CD4-positive, CD25-positive, alpha-beta regulatory T cell (primary cell): ENCODE results near the gene RECQL5. TPM values are rescaled to one million over a fixed set of nuclear protein-coding genes. Genes with fewer than 3 reads are reported as not detected.

ENCODE experiments used
- ATAC-seq, 2 donors: fragments of 150-1000 bp; cut with Tn5 transposase; one replicate each; pipeline ENCODE4 v1.10.0; 2021; ENCODE audit warnings: low read depth in 2 of 2, moderate number of reproducible peaks in 2 of 2, moderate library complexity in 1 of 2
- DNase-seq, 3 donors: peaks; one replicate each; pipeline versions ENCODE4 v3.0.0 to v3.0.0-alpha.2; 2012 to 2022; ENCODE audit warnings: mixed read lengths in 1 of 3
- H3K27ac ChIP-seq: one replicate; pipeline ENCODE4 v1.7.0; 2013; ENCODE audit warnings: mild to moderate bottlenecking, low read length; ENCODE audit not compliant: insufficient read depth, poor library complexity, severe bottlenecking
- H3K27me3 ChIP-seq: one replicate; pipeline ENCODE4 v1.7.0; 2013; ENCODE audit warnings: low read length; ENCODE audit not compliant: control insufficient read depth, insufficient read depth
- H3K36me3 ChIP-seq: one replicate; pipeline ENCODE4 v1.7.0; 2013; ENCODE audit warnings: mild to moderate bottlenecking, low read length, moderate library complexity; ENCODE audit not compliant: control insufficient read depth, insufficient read depth
- H3K4me1 ChIP-seq: 2 replicates; pipeline ENCODE4 v1.7.0; 2013; ENCODE audit warnings: mild to moderate bottlenecking, low read length; ENCODE audit not compliant: insufficient read depth, control insufficient read depth, poor library complexity, severe bottlenecking
- H3K4me3 ChIP-seq: one replicate; pipeline ENCODE4 v1.7.0; 2013; ENCODE audit warnings: low read depth, mild to moderate bottlenecking, low read length, moderate library complexity
- H3K9me3 ChIP-seq, 2 experiments: 1 replicate in 1 of 2; 2 replicates in 1 of 2; pipeline ENCODE4 v1.7.0; 2013; ENCODE audit warnings: low read length in 2 of 2, mild to moderate bottlenecking in 1 of 2, moderate library complexity in 1 of 2; ENCODE audit not compliant: control insufficient read depth in 2 of 2
- H3K27ac Mint-ChIP-seq, 3 donors: one replicate each; pipeline ENCODE4 v1.8.0; 2020 to 2022; ENCODE audit warnings: mild to moderate bottlenecking in 3 of 3, mixed read lengths in 3 of 3, moderate library complexity in 2 of 3
- H3K27me3 Mint-ChIP-seq: one replicate; pipeline ENCODE4 v1.8.0; 2022; ENCODE audit warnings: mild to moderate bottlenecking, mixed read lengths
- H3K36me3 Mint-ChIP-seq: one replicate; pipeline ENCODE4 v1.8.0; 2020; ENCODE audit warnings: mixed read lengths
- H3K4me1 Mint-ChIP-seq, 4 donors: one replicate each; pipeline ENCODE4 v1.8.0; 2020 to 2022; ENCODE audit warnings: mixed read lengths in 4 of 4, mild to moderate bottlenecking in 1 of 4
- H3K4me3 Mint-ChIP-seq, 4 donors: one replicate each; pipeline ENCODE4 v1.8.0; 2020 to 2022; ENCODE audit warnings: mild to moderate bottlenecking in 4 of 4, mixed read lengths in 4 of 4, moderate library complexity in 3 of 4
- H3K9me3 Mint-ChIP-seq, 7 donors: one replicate each; pipeline ENCODE4 v1.8.0; 2020 to 2022; ENCODE audit warnings: mixed read lengths in 7 of 7, mild to moderate bottlenecking in 3 of 7, moderate library complexity in 2 of 7
- polyA plus RNA-seq, 4 donors: library from polyadenylated mRNA; unstranded; fragments of 300-500 nt; fragmentation: Illumina TruSeq; gene quantifications; one replicate each; pipeline ENCODE4 v1.2.3, GENCODE V29; 2021
- total RNA-seq: library from RNA; stranded (reverse); gene quantifications from one replicate; pipeline ENCODE4 v1.2.3, GENCODE V29; 2022

The RECQL5 gene
- total and polyA plus RNA-seq, 5 donors from 2014 or later: 8.7 to 25.5 (median 13.2) TPM

DNA sequence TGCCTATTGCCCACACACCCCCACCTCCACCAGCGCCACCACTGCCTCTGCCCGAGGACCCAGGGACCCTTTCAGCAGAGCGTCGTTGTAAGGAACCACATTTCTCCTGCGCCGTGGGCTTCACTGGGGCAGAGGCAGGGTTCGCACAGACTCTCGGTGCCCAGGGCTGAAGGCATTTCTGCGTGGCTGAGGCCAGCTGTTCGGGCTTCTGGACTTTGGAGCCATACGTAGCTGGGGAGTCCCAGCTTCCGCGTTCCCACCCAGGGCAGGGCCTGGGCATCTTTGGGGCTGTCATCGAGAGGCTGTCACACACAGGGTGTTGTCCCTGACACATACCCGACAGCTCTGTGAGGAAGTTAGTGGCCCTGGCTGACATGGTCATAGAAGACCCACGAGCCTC is 49.7 kb downstream of the RECQL5 start:
- Histone ChIP-seq H3K27ac (no peak overlapping the region), H3K36me3 (no peaks in the 10 kb centered on the region), H3K4me3 (no peak overlapping the region), H3K9me3 (no peaks in the 10 kb centered on the region), H3K27me3 (no peaks in the 10 kb centered on the region), H3K4me1 (no peaks in the 10 kb centered on the region)
- H3K27ac Mint-ChIP-seq: peak overlapping the region in 1 of 3 donors; percentile 71
- H3K27me3 Mint-ChIP-seq: peaks cover 2% of the 10 kb centered on the region
- H3K4me3 Mint-ChIP-seq: no peak overlapping the region
- no peak for ATAC-seq
- H3K9me3 Mint-ChIP-seq: no peaks in the 10 kb centered on the region
- H3K36me3 Mint-ChIP-seq: peaks cover 2% of the 10 kb centered on the region
- peaks cover 0 to 3% (median 0%) of the 10 kb centered on the region in 4 donors for H3K4me1 Mint-ChIP-seq
- no peak for DNase-seq

DNA sequence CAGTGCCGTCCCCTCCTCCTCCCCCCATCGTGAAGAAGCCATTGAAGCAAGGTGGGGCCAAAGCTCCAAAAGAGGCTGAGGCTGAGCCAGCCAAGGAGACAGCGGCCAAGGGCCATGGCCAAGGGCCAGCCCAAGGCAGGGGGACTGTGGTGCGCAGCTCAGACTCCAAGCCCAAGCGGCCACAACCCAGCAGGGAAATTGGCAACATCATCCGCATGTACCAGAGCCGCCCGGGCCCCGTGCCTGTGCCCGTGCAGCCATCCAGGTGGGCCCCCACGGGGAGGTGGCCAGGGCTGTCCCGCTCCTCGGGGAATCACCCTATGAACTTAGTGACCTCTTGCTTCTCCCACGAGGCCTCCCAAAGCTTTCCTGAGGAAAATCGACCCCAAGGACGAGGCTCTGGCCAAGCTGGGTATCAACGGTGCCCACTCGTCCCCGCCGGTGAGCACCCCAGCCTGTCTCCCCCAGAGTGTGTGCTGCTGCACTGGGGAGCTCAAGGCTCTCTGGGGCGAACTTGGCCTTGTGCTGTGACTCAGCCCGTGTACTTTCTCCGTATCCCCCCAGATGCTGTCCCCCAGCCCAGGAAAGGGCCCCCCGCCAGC is 50.3 kb downstream of the RECQL5 start:
- Histone ChIP-seq H3K4me1 (no peaks in the 10 kb centered on the region), H3K4me3 (no peak overlapping the region), H3K36me3 (no peaks in the 10 kb centered on the region), H3K9me3 (no peaks in the 10 kb centered on the region), H3K27me3 (no peaks in the 10 kb centered on the region), H3K27ac (no peak overlapping the region)
- H3K4me3 Mint-ChIP-seq: no peak overlapping the region
- no peaks in the 10 kb centered on the region for H3K4me1 Mint-ChIP-seq
- H3K27ac Mint-ChIP-seq: no peak overlapping the region
- no peaks in the 10 kb centered on the region for H3K9me3 Mint-ChIP-seq
- DNase-seq (no peak), ATAC-seq (no peak)
- H3K36me3 Mint-ChIP-seq: no peaks in the 10 kb centered on the region
- H3K27me3 Mint-ChIP-seq: no peaks in the 10 kb centered on the region

DNA sequence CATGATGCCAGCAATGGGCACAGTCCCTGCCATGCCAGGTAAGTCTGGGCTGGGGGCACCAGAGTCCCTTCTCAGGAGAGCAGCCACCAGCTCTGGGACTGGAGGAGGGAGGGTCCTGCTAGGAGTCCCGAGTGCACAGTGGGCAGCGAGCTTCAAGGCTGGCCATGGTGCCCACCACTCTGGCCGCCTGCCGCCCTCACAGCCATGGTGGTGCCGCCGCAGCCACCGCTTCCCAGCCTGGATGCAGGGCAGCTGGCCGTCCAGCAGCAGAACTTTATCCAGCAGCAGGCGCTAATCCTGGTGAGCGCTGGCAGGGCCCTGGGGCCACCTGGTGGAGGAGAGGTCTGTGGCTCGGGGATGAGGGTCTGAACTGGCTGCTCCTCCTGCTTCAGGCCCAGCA is 51.7 kb downstream of the RECQL5 start:
- Mint-ChIP-seq H3K27ac (no peak overlapping the region), H3K27me3 (no peaks in the 10 kb centered on the region), H3K36me3 (no peaks in the 10 kb centered on the region), H3K4me3 (no peak overlapping the region), H3K4me1 (no peaks in the 10 kb centered on the region), H3K9me3 (no peaks in the 10 kb centered on the region)
- H3K4me3 ChIP-seq: no peak overlapping the region
- no peak overlapping the region for H3K27ac ChIP-seq
- no peak for DNase-seq
- no peaks in the 10 kb centered on the region for H3K27me3 ChIP-seq
- ATAC-seq: no peak
- H3K36me3 ChIP-seq: no peaks in the 10 kb centered on the region
- no peaks in the 10 kb centered on the region for H3K9me3 ChIP-seq
- H3K4me1 ChIP-seq: no peaks in the 10 kb centered on the region

DNA sequence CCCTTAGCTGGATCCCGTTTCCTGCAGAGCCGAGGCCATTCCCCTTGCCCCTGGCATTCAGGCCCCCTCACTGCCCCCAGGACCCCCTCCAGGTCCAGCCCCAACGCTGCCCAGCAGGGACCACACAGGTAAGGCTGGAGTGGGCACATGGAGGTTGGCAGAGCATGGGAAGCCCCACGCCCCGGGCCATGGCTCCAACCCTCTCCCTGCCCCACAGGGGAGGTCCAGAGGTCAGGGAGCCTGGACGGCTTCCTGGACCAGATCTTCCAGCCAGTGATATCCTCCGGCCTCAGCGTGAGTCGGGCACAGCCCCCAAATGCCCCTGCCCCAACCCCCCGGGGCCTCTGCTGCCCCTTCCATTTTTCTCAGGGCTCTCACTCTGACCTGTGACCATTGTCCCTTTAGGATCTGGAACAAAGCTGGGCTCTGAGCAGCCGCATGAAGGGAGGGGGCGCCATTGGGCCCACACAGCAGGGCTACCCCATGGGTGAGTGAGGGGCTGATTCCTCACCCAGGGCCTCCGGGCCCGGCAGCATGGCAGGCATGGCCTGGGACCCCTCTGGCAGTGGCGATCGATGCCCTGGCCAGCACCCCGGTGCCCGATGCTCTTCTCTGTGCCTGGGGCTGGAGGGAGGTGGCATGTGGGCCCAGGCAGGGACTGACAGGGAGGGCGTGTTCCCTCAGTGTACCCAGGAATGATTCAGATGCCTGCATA is 52.2 kb downstream of the RECQL5 start:
- H3K9me3 ChIP-seq: no peaks in the 10 kb centered on the region
- H3K4me1 Mint-ChIP-seq: no peaks in the 10 kb centered on the region
- no peaks in the 10 kb centered on the region for H3K36me3 Mint-ChIP-seq
- no peaks in the 10 kb centered on the region for H3K27me3 ChIP-seq
- no peaks in the 10 kb centered on the region for H3K9me3 Mint-ChIP-seq
- H3K27ac ChIP-seq: no peak overlapping the region
- H3K36me3 ChIP-seq: no peaks in the 10 kb centered on the region
- H3K4me3 ChIP-seq: no peak overlapping the region
- no peak for ATAC-seq
- no peak overlapping the region for H3K4me3 Mint-ChIP-seq
- no peak for DNase-seq
- no peaks in the 10 kb centered on the region for H3K4me1 ChIP-seq
- no peaks in the 10 kb centered on the region for H3K27me3 Mint-ChIP-seq
- no peak overlapping the region for H3K27ac Mint-ChIP-seq

DNA sequence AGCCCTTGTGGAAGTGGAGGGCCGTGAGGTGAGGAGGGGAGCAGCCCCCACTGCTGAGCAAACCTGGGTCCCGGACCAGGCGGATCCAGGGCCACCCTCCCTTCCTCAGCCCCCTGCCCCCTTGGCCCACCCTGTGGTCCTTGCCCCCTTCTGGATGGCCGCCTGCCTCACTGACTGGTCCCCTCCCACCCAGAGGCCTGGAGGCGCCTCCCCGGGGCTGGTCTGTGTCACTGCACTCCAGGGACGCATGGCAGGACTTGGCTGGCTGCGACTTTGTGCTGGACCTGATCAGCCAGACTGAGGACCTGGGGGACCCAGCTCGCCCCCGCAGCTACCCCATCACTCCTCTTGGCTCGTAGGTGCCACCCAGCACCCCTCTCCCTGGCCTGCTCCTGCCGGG is 52.9 kb downstream of the RECQL5 start:
- ATAC-seq (no peak), DNase-seq (no peak)
- no peaks in the 10 kb centered on the region for H3K36me3 Mint-ChIP-seq
- Histone ChIP-seq H3K9me3 (no peaks in the 10 kb centered on the region), H3K4me3 (no peak overlapping the region), H3K36me3 (no peaks in the 10 kb centered on the region), H3K27ac (no peak overlapping the region), H3K27me3 (no peaks in the 10 kb centered on the region), H3K4me1 (no peaks in the 10 kb centered on the region)
- H3K27me3 Mint-ChIP-seq: no peaks in the 10 kb centered on the region
- H3K9me3 Mint-ChIP-seq: no peaks in the 10 kb centered on the region
- H3K27ac Mint-ChIP-seq: no peak overlapping the region
- no peak overlapping the region for H3K4me3 Mint-ChIP-seq
- H3K4me1 Mint-ChIP-seq: no peaks in the 10 kb centered on the region

DNA sequence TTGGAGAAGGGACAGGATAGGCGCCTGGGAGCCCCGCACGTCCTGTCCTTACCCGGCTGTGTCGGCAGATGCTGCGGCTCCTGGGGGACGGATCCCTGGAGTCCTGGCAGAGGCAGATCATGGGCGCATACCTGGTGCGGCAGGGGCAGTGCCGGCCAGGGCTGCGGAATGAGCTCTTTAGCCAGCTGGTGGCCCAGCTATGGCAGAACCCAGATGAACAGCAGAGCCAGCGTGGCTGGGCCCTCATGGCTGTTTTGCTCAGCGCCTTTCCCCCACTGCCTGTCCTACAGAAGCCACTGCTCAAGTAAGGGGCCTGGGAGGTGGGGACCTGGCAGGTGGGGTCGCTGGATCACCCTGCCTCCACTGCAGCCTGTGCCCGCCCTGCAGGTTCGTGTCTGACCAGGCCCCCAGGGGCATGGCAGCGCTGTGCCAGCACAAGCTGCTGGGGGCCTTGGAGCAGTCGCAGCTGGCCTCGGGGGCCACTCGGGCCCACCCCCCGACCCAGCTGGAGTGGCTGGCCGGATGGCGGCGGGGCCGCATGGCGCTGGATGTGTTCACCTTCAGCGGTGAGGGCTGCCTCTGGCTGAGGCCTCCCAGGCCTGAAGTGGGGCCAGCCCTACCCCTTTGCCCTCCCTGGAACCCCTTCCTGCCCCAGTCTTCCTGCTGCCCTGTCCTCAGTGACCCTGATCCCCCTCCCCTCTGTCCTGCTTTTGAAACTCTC is 53.9 kb downstream of the RECQL5 start:
- no peaks in the 10 kb centered on the region for H3K36me3 Mint-ChIP-seq
- no peak overlapping the region for H3K27ac Mint-ChIP-seq
- no peaks in the 10 kb centered on the region for H3K9me3 Mint-ChIP-seq
- Histone ChIP-seq H3K9me3 (no peaks in the 10 kb centered on the region), H3K36me3 (no peaks in the 10 kb centered on the region), H3K27me3 (no peaks in the 10 kb centered on the region), H3K27ac (no peak overlapping the region), H3K4me3 (no peak overlapping the region), H3K4me1 (no peaks in the 10 kb centered on the region)
- ATAC-seq: no peak
- no peaks in the 10 kb centered on the region for H3K27me3 Mint-ChIP-seq
- H3K4me3 Mint-ChIP-seq: no peak overlapping the region
- H3K4me1 Mint-ChIP-seq: no peaks in the 10 kb centered on the region
- DNase-seq: no peak

DNA sequence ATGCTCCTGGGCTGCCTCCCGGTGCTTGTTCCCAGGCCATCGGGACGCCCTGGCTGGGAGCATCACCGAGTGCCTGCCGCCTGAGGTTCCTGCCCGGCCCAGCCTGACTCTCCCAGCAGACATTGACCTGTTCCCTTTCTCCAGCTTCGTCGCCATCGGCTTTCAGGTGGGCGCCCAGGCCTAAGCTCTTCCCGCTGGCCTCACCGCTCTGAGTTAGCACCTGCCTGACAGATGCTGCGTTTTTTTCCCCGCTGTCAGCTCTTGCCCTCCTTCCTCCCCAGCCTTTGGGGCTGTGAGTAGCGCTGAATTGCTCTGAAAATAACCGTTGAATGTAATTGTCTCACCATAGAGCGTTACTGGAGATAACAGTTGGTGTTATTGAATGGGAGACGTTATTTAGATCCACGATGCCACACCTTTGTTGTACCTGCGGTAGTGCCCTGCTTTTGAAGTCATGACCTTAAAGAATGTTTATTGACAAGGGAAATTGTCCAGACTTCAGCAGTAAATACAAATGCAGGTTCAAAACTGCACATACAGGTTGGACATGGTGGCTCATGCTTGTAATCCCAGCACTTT is 55.0 kb downstream of the RECQL5 start:
- Histone ChIP-seq H3K27me3 (no peaks in the 10 kb centered on the region), H3K27ac (no peak overlapping the region), H3K9me3 (no peaks in the 10 kb centered on the region), H3K36me3 (no peaks in the 10 kb centered on the region), H3K4me3 (no peak overlapping the region), H3K4me1 (no peaks in the 10 kb centered on the region)
- Mint-ChIP-seq H3K4me1 (peaks cover 0 to 2% (median 0%) of the 10 kb centered on the region in 4 donors), H3K36me3 (no peaks in the 10 kb centered on the region), H3K9me3 (no peaks in the 10 kb centered on the region), H3K27me3 (no peaks in the 10 kb centered on the region), H3K4me3 (no peak overlapping the region), H3K27ac (no peak overlapping the region)
- DNase-seq (no peak), ATAC-seq (no peak)
